Measurements from ENCODE around the gene RTF1. TPM values are rescaled to one million over a fixed set of nuclear protein-coding genes. Genes with fewer than 3 reads are reported as not detected.

The RTF1 gene
- total RNA-seq, 2 donors from 2014 or later, result 23.6 to 38.2 TPM

DNA sequence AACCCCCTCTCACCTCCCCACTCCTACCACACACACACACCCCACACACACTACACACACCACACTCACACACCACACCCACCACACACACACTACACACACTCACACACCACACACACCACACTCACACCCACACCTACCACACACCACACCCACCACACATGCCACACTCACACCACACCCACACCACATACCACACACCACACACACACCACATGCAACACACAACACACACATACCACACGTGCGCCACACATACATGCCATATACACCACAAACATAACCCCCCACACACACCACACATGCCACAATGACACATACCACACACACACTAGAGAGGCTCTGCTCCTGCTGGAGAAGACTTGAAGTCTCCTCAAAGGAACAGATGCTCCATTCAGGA is 70.9 kb downstream of the RTF1 start:
- Mint-ChIP-seq H3K4me1 (peaks cover 39% of the 10 kb centered on the region), H3K27ac (peak overlapping the region; percentile 66), H3K27me3 (no peaks in the 10 kb centered on the region), H3K4me3 (peak overlapping the region; percentile 2), H3K9me3 (no peaks in the 10 kb centered on the region), H3K36me3 (ENCODE audit: low read depth) (peaks cover 7% of the 10 kb centered on the region)
- ATAC-seq (replicated peaks), result peak; percentile 12

DNA sequence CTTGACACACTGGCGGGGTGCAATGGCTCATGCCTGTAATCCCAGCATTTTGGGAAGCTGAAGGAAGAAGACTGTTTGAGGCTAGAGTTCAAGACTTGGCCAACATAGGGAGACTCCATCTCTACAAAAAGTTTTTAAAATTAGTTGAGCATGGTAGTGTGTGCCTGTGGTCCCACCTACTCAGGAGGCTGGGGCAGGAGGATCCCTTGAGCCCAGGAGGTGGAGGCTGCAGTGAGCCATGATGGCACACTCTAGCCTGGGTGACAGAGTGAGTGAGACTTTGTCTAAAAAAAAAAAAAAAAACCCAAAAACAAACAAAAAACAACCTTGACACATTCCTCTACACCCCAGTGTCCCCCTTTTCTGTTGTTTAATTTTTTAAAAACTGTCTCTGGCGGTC is 72.7 kb downstream of the RTF1 start:
- H3K27ac Mint-ChIP-seq, result no peak overlapping the region
- H3K9me3 Mint-ChIP-seq, result no peaks in the 10 kb centered on the region
- no peak for ATAC-seq (replicated peaks)
- H3K27me3 Mint-ChIP-seq, result no peaks in the 10 kb centered on the region
- peaks cover 29% of the 10 kb centered on the region for H3K4me1 Mint-ChIP-seq
- H3K36me3 Mint-ChIP-seq (ENCODE audit: low read depth), result peaks cover 7% of the 10 kb centered on the region
- peak overlapping the region; percentile 10 for H3K4me3 Mint-ChIP-seq

DNA sequence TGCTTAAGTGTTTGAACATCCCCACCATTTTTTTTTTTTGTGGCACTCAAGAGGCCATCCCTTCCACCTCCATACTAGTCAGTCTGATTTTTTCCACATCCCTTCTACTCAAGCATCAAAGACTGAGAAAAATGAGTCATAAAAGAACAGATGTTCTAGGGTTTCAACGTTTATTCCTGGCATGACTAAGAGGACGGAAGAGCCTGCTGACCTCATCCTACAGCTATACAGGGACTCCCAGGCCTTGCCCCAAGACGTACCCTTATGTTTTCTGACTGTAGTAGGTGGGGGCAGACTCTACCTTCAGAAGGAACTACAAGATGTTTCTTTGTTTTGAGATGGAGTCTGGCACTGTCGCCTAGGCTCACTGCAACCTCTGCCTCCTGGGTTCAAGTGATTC is 73.5 kb downstream of the RTF1 start:
- H3K4me3 Mint-ChIP-seq, result peak overlapping the region; percentile 10
- peaks cover 29% of the 10 kb centered on the region for H3K4me1 Mint-ChIP-seq
- no peaks in the 10 kb centered on the region for H3K9me3 Mint-ChIP-seq
- ATAC-seq (replicated peaks), result peak; percentile 75
- H3K27ac Mint-ChIP-seq, result peak overlapping the region; percentile 3
- H3K36me3 Mint-ChIP-seq (ENCODE audit: low read depth), result peaks cover 7% of the 10 kb centered on the region
- H3K27me3 Mint-ChIP-seq, result no peaks in the 10 kb centered on the region

DNA sequence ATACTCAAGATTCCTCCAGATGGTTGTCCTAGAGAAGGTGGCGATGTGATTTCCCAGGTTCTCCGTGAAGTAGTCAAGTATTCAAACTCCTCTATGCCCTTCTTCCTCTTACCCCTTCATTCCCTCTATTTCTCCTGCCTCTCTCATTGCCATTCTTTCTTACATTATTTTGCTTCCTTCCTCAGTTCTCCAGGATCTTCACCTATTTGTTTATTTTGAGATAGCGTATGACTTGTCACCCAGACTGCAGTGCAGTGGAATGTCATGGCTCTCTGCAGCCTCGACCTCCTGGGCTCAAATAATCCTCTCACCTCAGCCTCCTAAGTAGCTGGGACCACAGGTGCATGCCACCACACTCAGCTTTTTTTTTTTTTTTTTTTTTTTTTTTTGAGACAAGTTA is 75.0 kb downstream of the RTF1 start:
- peaks cover 29% of the 10 kb centered on the region for H3K4me1 Mint-ChIP-seq
- peaks cover 7% of the 10 kb centered on the region for H3K36me3 Mint-ChIP-seq (ENCODE audit: low read depth)
- ATAC-seq (replicated peaks), result no peak
- no peak overlapping the region for H3K27ac Mint-ChIP-seq
- H3K4me3 Mint-ChIP-seq, result peak overlapping the region; percentile 88
- H3K9me3 Mint-ChIP-seq, result no peaks in the 10 kb centered on the region
- peaks cover 6% of the 10 kb centered on the region for H3K27me3 Mint-ChIP-seq

DNA sequence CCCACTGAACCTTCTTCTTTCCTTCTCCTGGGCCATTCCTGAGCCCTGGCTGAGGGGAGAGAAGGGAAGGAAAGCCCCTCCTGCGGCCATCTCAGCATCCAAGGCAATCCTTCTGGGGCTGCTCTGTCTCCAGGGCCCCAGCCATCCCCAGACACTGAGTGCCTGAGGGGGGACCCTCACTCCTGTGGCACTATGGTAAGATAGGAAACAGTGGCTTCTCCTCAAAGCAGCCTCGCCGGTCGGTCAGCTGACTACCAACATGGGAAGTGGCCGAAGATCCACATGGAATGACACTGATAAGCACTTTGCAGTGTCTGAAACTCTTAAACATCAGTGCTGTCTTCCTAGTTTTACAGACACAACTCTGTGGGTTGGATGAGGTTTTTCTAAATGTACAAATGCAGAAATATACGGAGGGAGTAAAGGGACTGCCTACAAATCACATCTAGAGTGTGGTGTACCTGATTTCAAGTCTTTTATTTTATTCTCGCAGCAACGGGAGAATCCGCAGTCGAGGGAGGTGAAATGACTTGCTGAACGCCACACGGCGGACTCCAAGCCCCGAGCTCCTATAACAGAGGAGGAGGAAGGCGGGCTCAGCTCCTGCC is 75.8 kb downstream of the RTF1 start:
- H3K9me3 Mint-ChIP-seq, result no peaks in the 10 kb centered on the region
- peak overlapping the region; percentile 85 for H3K27ac Mint-ChIP-seq
- peaks cover 5% of the 10 kb centered on the region for H3K36me3 Mint-ChIP-seq (ENCODE audit: low read depth)
- no peak for ATAC-seq (replicated peaks)
- H3K4me3 Mint-ChIP-seq, result peak overlapping the region; percentile 88
- peaks cover 11% of the 10 kb centered on the region for H3K27me3 Mint-ChIP-seq
- peaks cover 27% of the 10 kb centered on the region for H3K4me1 Mint-ChIP-seq

DNA sequence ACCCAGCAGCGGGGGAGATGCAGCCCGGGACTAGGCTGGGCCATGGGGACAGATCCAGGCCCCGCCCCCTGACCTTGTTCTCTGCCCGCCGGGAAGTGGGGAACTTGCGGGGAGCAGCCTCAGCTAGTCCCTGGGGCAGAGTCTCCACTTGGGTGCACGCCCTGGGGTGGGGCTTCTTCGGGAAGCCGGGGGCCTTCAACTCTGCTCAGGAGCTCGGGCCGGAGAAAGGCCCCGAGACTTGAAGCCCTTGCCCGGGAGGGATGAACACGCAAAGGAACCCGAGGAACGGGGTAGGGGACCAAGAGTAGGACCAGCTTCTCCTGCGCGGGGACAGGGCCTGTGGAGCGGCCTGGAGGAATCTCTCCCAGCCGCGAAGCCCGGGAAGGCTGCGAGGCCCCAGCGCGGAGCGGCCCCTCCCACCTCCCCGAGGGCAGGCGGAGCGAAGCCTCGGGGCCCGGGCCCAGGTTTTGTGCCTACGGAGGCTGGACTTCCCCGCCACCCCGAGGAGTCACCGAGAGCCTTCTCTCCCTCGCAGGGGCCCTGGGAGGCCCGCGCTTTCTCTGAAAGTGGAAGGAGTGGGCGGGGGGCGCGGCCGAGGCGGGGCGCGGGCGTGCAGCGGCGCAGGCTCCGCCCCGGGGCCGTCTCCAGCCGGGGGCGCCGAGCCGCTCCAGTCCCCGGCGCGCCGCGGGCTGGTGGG is 76.5 kb downstream of the RTF1 start, which contains the start of gene ITPKA:
ITPKA (plus strand) TSS at position 670 of the 697 bp plus-strand sequence. CDS start 54 bp downstream, outside the sequence.
- H3K4me1 Mint-ChIP-seq, result peaks cover 22% of the 10 kb centered on the region
- no peaks in the 10 kb centered on the region for H3K9me3 Mint-ChIP-seq
- H3K36me3 Mint-ChIP-seq (ENCODE audit: low read depth), result no peaks in the 10 kb centered on the region
- ATAC-seq (replicated peaks), result peak; percentile 84
- H3K27me3 Mint-ChIP-seq, result peaks cover 11% of the 10 kb centered on the region
- peak within 1 kb of the TSS; percentile 88 for H3K4me3 Mint-ChIP-seq
- peak within 1 kb of the TSS; percentile 85 for H3K27ac Mint-ChIP-seq

DNA sequence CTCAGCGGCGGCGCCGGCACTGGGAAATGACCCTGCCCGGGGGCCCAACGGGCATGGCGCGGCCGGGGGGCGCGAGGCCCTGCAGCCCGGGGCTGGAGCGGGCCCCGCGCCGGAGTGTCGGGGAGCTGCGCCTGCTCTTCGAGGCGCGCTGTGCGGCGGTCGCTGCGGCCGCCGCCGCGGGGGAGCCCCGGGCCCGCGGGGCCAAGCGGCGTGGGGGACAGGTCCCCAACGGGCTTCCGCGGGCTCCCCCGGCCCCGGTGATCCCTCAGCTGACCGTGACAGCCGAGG is 77.0 kb downstream of the RTF1 start:
- ATAC-seq (replicated peaks), result peak; percentile 13
- H3K27ac Mint-ChIP-seq, result no peak overlapping the region
- no peaks in the 10 kb centered on the region for H3K9me3 Mint-ChIP-seq
- peaks cover 22% of the 10 kb centered on the region for H3K4me1 Mint-ChIP-seq
- H3K4me3 Mint-ChIP-seq, result no peak overlapping the region
- H3K27me3 Mint-ChIP-seq, result peaks cover 11% of the 10 kb centered on the region
- H3K36me3 Mint-ChIP-seq (ENCODE audit: low read depth), result no peaks in the 10 kb centered on the region

DNA sequence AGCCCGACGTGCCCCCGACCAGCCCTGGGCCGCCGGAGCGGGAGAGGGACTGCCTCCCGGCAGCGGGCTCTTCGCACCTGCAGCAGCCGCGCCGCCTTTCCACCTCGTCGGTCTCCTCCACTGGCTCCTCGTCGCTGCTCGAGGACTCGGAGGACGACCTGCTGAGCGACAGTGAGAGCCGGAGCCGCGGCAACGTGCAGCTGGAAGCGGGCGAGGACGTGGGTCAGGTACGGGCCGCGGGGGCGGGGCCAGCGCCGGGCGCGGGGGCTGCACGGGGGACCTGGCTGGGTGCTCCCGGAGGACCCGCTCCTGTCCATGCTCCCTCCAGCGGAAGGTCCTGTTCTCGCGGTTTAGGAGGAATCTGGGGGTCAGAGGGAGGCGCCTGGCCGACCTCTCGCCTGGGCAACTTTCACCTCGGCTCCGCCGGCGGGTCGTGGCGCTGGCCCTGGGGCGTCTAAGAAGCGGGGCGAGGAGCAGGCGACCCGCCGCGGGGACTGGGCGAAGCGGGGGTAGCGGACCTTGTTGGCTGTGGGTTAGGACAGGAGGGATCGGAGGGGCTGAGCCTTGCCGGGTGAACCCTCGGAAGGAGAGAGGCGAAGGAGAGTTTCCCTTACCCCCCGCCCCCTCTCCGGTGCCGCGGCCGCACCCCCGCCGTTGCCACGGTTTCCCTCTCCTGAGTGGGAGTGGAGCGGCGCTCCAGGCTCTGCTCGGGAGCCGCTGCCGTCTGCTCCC is 77.5 kb downstream of the RTF1 start:
- peaks cover 22% of the 10 kb centered on the region for H3K4me1 Mint-ChIP-seq
- H3K27me3 Mint-ChIP-seq, result peaks cover 11% of the 10 kb centered on the region
- no peaks in the 10 kb centered on the region for H3K36me3 Mint-ChIP-seq (ENCODE audit: low read depth)
- H3K9me3 Mint-ChIP-seq, result no peaks in the 10 kb centered on the region
- peak overlapping the region; percentile 53 for H3K4me3 Mint-ChIP-seq
- no peak overlapping the region for H3K27ac Mint-ChIP-seq
- ATAC-seq (replicated peaks), result peak; percentile 6

DNA sequence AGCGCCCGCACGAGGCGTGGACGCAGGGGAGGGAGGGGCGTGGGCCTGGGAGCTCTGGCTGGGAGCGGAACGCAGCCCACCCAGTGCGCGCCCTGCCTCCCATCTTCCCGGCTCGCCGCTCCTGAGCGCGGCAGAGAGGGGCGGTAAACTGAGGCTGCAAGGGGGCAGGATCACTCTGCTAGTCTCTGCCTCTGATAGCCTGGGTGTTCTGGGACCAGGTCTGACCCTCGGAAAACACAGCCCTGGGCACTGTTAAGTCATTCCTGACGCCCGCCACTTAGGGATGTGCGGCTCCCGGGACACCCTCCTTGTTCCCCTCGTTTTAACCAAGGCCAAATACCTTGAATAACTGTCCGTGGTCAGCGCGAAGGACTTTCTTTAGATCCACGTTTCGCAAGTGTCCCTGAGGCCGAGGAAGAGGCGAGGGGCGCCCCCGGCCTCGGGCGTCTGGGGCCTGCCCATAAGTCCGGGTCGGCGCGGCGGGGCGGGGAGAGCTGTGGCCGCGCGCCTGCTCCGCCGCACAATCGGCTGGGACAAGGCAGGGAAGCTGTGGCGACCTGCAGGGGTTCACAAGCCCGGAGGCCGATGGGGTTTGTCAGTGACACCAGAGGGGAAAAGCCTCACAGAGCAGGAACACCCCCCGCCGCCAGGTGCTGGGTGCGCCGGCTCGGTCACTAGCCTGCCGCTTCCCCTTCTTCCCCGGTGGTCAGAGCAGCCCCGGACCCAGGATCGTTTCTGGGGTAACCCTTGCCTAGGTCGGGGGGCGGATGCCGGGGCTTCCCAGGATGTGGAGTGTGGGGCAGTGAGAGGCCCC is 78.2 kb downstream of the RTF1 start:
- Mint-ChIP-seq H3K36me3 (ENCODE audit: low read depth) (no peaks in the 10 kb centered on the region), H3K4me1 (peaks cover 20% of the 10 kb centered on the region), H3K9me3 (no peaks in the 10 kb centered on the region)

DNA sequence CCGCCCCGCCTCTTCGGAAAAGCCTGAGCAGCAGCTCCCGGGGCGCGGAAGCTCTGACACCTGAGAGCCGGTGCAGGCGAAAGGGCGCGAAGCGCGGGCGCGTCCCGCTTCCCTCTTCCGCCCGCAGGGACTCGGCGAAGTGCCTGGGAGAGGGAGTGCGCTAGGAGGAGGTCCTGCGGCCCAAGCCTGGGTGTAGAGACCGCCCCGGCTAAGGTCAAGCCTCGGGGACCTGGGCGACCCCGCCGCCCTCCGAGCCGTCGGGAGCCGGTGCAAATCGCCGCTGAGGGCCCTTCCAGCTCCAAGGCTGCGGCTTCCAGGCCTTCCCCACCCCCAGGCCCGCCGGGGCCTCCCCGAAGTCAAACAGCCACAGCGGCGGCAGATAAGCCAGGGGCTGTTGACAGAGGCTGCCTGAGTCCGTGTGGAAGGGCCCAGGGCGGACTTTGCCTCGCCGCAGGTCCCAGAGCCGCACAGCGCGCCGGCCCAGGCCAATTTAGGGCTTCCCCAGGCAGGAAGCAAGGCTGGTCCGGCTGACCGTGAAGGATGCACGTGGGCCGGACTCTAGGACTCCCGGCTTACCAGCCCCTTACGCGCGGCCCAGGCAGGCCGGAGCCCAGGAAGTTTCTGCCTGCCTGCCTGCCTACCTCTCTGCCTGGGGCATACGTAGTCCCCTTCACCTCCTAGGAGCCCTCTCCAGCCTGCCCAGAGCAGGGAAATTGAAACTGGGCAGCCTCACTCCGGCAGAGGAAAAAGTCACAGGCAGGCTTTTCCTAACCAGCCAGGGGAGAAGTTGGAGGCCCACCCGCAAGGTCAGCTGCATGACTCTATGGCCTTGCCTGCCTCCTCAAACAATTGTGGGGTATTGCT is 79.1 kb downstream of the RTF1 start:
- Mint-ChIP-seq H3K4me3 (peak overlapping the region; percentile 53), H3K4me1 (peaks cover 16% of the 10 kb centered on the region), H3K27ac (no peak overlapping the region), H3K27me3 (peaks cover 11% of the 10 kb centered on the region), H3K36me3 (ENCODE audit: low read depth) (no peaks in the 10 kb centered on the region), H3K9me3 (no peaks in the 10 kb centered on the region)
- ATAC-seq (replicated peaks), result no peak

More for the DNA sequence above, 78.2 kb downstream of the RTF1 start:
- no peak overlapping the region for H3K27ac Mint-ChIP-seq
- peak overlapping the region; percentile 53 for H3K4me3 Mint-ChIP-seq
- H3K27me3 Mint-ChIP-seq, result peaks cover 11% of the 10 kb centered on the region
- no peak for ATAC-seq (replicated peaks)

DNA sequence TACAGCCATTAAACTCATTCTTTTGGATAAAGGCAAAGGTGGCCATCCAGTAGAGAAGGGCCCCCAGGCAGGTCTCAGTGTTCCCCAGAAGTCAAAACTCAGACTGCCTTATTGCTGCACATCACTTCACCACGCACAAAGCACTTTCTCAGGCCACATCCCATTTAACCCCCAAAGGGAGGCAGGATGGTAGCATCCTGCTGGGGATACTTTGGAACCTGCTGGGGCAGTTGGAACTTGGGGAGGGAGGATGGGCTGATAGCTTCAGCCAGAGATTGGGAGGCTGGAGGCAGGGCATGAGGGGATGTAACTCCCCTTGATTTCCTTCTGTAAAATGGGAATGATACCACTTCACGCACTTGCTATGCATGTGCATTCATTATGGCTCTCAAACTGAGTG is 81.8 kb downstream of the RTF1 start:
- Mint-ChIP-seq H3K36me3 (ENCODE audit: low read depth) (no peaks in the 10 kb centered on the region), H3K4me1 (no peaks in the 10 kb centered on the region), H3K4me3 (no peak overlapping the region)

DNA sequence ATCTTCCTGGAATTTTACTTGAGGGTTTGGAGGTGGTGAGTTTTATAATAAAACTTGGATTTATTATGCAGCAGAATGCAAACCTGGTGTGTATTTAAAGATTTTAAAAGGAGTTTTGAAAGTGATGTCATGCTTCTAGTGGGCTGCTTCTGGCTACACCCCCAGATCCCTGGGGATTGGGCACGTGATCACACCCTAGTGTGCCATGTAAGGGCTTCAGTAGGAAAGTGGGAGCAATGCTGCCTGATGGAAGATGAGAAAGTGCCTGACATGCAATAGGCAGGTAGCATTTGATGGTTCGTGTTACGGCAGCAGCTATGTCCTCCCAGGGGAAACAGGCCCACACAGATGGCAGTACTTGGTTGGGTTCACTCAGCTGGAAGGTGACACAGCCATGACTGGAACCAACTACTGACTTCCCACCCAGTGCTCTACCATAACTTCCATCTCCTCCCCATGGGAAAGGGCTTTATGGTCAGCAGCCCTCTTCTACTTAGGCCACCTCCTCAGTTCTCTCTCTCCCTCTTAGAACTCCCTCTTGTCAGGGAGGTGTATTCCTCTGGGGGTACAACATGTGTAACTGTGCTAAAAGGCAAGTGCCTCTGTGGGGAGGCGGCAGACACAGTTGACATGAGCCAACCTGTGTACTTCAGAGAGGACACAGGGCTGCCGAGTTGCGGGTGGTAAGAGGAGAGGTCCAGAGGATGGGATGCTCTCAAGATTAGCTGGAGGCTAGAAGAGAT is 82.4 kb downstream of the RTF1 start:
- no peaks in the 10 kb centered on the region for H3K36me3 Mint-ChIP-seq (ENCODE audit: low read depth)

More for the DNA sequence above, 81.8 kb downstream of the RTF1 start:
- peaks cover 15% of the 10 kb centered on the region for H3K27me3 Mint-ChIP-seq
- H3K27ac Mint-ChIP-seq, result no peak overlapping the region
- no peak for ATAC-seq (replicated peaks)
- no peaks in the 10 kb centered on the region for H3K9me3 Mint-ChIP-seq

More for the DNA sequence above, 82.4 kb downstream of the RTF1 start:
- Mint-ChIP-seq H3K27me3 (peaks cover 15% of the 10 kb centered on the region), H3K27ac (no peak overlapping the region), H3K4me3 (no peak overlapping the region), H3K9me3 (no peaks in the 10 kb centered on the region), H3K4me1 (no peaks in the 10 kb centered on the region)
- no peak for ATAC-seq (replicated peaks)

Measured in activated T-helper 17 cell treated with anti-CD3 and anti-CD28 coated beads, Interleukin-2, amount 50 U/mL, for 72 hours (primary cell).